Ovary (tissue), 9 donors: ENCODE data around the gene PTPN13. TPM values are rescaled to one million over a fixed set of nuclear protein-coding genes. Genes with fewer than 3 reads are reported as not detected.

Experiments used
- DNase-seq, 5 donors: peaks; one replicate each; pipeline ENCODE4 v3.0.0-alpha.2; 2019 to 2020
- H3K27ac ChIP-seq, 2 donors: fragments of 200-600 bp; one replicate each; pipeline versions ENCODE4 v1.5.1 to v1.8.0; 2019 to 2022
- H3K27me3 ChIP-seq: fragments of 200-600 bp; one replicate; pipeline ENCODE4 v1.8.0; 2022
- H3K36me3 ChIP-seq: fragments of 200-600 bp; sonication (generic); one replicate; pipeline ENCODE4 v1.5.1; 2019
- H3K4me1 ChIP-seq: one replicate; pipeline ENCODE4 v1.8.1; 2013; ENCODE audit warnings: mild to moderate bottlenecking, moderate library complexity; ENCODE audit not compliant: insufficient read depth
- H3K4me3 ChIP-seq: fragments of 200-600 bp; sonication (generic); one replicate; pipeline ENCODE4 v1.5.1; 2017
- H3K9me3 ChIP-seq, 2 donors: fragments of 200-600 bp in 1 of 2; sonication (generic) in 1 of 2; one replicate each; pipeline versions ENCODE4 v1.5.1 to v1.8.1; 2013 to 2019; ENCODE audit warnings: mild to moderate bottlenecking in 1 of 2, moderate library complexity in 1 of 2
- EP300 ChIP-seq: sonication (generic); formaldehyde crosslinking; IDR thresholded peaks from one replicate; pipeline ENCODE4 v1.6.1; 2017; ENCODE audit warnings: antibody characterized with exemption
- POLR2A ChIP-seq: fragments of 450-650 bp; IDR thresholded peaks from one replicate; pipeline ENCODE4 v1.6.1; 2017; ENCODE audit warnings: antibody characterized with exemption, mild to moderate bottlenecking, moderate library complexity
- WGBS, 3 donors: extraction: QIAGEN DNeasy Blood & Tissue Kit in 1 of 3; methylation state at CpG; one replicate each; pipeline versions ENCODE4 v1.1.5 to v1.1.7; 2013 to 2017; 5-methylcytosine and 5-hydroxymethylcytosine counted together
- intact Hi-C, 4 donors: fragments of 100-400 bp; cut with DNase I; formaldehyde crosslinking; loops; one replicate each; pipeline versions ENCODE4 v1.11.0 to v1.15.1; 2022 to 2023
- polyA plus RNA-seq, 2 donors: library from polyadenylated mRNA; stranded (reverse); fragments of 200-250 nt in 1 of 2; fragments of 350-450 nt in 1 of 2; fragmentation: Illumina TruSeq in 1 of 2; extraction: RNeasy Lipid Tissue Mini Kit (QIAGEN cat#74804) in 1 of 2; gene quantifications; one replicate each; pipeline ENCODE4 v1.2.3, GENCODE V29; 2013 to 2014
- total RNA-seq, 7 donors: library from RNA; depleted of rRNA in 2 of 7; stranded (reverse); fragments of >200 nt in 2 of 7; fragmentation: NEBNext Ultra II Directional in 3 of 7; extraction: Animal tissue kit (Norgen Biotek cat#: 25700) in 3 of 7; gene quantifications; one replicate each; pipeline versions ENCODE4 v1.1.0 to v1.2.4, GENCODE V29; 2016 to 2023
- TF ChIP-seq, protein P1 (sequence below), 3 donors: fragments of 450-650 bp in 2 of 3; fragments of 200-600 bp in 1 of 3; IDR thresholded peaks; one replicate each; pipeline versions ENCODE4 v1.5.1 to v1.8.0; 2016 to 2022; ENCODE audit warnings: antibody characterized with exemption in 3 of 3, mild to moderate bottlenecking in 1 of 3
- donor health status: DM: no; HTN: no; CAD: no; lungs with moderate emphysema.
- donor health status: DM: no; HTN: no; CAD: no.
- donor health status: Bipolar disorder and iron deficiency.
- donor health status: DM: yes; HTN: yes; CAD: no.
- donor health status: DM: no; HTN: no; CAD: no.
- donor health status: DM: yes; HTN: yes; CAD: no.

PTPN13 gene
- total and polyA plus RNA-seq, 9 donors, result 17.0 to 73.4 (median 44.0) TPM

DNA sequence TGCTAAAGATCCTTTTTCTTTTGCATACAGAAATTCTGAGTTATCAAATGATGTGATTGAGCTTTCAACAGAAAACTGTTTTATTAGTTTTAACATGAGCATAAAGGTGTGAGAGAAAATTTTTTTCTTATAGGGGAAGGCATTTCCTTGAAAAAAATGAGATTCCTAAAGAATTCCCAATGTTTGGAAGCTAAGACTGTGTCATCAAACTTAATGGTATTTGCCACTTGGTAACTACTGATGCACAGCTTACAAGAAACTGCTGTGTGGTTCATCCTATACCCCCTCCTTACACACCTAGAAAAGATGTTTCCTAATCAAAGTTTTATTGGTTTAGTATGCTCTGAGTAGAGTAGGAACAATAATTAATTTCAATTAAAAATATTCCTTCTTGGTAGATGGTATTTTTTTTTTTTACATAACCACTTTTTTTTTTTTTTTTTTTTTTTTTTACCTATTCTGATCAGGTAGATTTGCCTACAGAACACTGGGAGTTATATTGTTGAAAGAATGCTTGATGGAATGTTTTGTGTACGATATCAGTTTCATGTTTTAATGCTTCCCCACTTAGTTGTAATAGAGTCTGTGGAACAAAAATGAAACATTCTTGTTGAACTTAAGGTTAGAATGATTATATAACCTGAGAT is 6.0 kb downstream of the PTPN13 start:
- TF ChIP-seq EP300 (no peak), POLR2A (no peak)
- TF ChIP-seq, protein P1, sequence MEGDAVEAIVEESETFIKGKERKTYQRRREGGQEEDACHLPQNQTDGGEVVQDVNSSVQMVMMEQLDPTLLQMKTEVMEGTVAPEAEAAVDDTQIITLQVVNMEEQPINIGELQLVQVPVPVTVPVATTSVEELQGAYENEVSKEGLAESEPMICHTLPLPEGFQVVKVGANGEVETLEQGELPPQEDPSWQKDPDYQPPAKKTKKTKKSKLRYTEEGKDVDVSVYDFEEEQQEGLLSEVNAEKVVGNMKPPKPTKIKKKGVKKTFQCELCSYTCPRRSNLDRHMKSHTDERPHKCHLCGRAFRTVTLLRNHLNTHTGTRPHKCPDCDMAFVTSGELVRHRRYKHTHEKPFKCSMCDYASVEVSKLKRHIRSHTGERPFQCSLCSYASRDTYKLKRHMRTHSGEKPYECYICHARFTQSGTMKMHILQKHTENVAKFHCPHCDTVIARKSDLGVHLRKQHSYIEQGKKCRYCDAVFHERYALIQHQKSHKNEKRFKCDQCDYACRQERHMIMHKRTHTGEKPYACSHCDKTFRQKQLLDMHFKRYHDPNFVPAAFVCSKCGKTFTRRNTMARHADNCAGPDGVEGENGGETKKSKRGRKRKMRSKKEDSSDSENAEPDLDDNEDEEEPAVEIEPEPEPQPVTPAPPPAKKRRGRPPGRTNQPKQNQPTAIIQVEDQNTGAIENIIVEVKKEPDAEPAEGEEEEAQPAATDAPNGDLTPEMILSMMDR (IDR thresholded peaks at IDR 0.05), result no peak
- no peak overlapping the region for H3K4me3 ChIP-seq
- intact Hi-C loops, result no loop called here

DNA sequence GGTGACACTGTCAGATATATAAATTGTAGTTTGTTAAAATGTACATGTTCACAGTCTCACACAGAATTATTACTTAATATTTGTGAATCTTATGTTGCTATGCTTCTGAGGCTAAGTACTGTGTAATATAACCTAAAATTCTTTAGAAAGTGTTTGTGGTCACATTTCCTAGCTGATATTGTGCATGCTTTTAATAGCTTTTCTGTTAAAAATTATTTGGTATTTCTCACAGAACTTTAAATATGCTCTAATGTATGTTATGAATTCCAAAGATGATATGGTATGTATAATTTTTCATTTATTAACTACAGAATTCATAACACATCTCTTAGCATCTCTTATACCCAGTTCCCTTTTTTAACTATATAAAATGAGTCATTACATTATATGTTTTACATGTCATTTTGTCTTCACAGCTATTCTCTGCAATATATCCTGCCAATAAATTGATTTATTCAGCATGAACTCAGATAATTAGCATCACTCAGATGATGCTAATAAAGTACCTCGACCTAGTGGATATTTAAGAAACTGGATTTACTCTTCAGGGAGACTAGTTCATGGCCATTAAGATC is 9.3 kb downstream of the PTPN13 start:
- H3K4me3 ChIP-seq, result no peak overlapping the region
- peaks cover 3% of the 10 kb centered on the region for H3K4me1 ChIP-seq
- 83 to 93% (median 84%) methylated on average over 1 of the region's 1 CpG for WGBS, 3 donors
- intact Hi-C loops, result no loop called here
- no peaks in the 10 kb centered on the region for H3K36me3 ChIP-seq
- TF ChIP-seq POLR2A (no peak), EP300 (no peak)
- TF ChIP-seq, protein P1 (IDR thresholded peaks at IDR 0.05), result no peak
- no peaks in the 10 kb centered on the region for H3K27me3 ChIP-seq
- H3K9me3 ChIP-seq, result no peaks in the 10 kb centered on the region
- DNase-seq, result no peak
- H3K27ac ChIP-seq, result no peak overlapping the region

More for the DNA sequence above, 6.0 kb downstream of the PTPN13 start:
- H3K36me3 ChIP-seq, result no peaks in the 10 kb centered on the region
- H3K27ac ChIP-seq, result no peak overlapping the region
- 67 to 83% (median 75%) methylated on average over 1 of the region's 1 CpG for WGBS, 3 donors
- peaks cover 6% of the 10 kb centered on the region for H3K4me1 ChIP-seq
- no peak for DNase-seq
- H3K9me3 ChIP-seq, result no peaks in the 10 kb centered on the region
- no peaks in the 10 kb centered on the region for H3K27me3 ChIP-seq

DNA sequence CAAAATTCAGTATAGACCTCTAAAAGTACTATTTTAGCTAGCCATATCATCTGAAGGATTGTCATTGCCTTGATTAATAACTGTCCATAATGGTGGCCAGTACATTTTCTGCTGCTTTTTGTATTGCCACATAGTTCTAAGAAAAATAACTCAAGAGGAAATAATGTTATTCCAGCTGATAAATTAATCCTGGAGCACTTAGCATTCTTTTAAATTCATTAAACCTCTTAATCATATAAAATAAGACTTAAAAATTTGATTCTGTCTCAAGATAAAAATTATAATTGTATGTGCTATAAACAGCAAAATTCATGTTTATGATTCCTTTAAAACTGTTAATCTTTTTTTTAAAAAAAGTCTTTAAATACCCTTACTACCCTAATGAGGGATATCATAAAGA is 12.7 kb downstream of the PTPN13 start:
- H3K4me3 ChIP-seq, result no peak overlapping the region
- H3K27me3 ChIP-seq, result no peaks in the 10 kb centered on the region
- H3K36me3 ChIP-seq, result no peaks in the 10 kb centered on the region
- TF ChIP-seq EP300, result no peak
- TF ChIP-seq POLR2A, result no peak
- TF ChIP-seq, protein P1 (IDR thresholded peaks at IDR 0.05), result no peak
- DNase-seq, result no peak
- intact Hi-C loops, result no loop called here
- no peaks in the 10 kb centered on the region for H3K9me3 ChIP-seq
- H3K4me1 ChIP-seq, result no peaks in the 10 kb centered on the region
- H3K27ac ChIP-seq, result no peak overlapping the region

DNA sequence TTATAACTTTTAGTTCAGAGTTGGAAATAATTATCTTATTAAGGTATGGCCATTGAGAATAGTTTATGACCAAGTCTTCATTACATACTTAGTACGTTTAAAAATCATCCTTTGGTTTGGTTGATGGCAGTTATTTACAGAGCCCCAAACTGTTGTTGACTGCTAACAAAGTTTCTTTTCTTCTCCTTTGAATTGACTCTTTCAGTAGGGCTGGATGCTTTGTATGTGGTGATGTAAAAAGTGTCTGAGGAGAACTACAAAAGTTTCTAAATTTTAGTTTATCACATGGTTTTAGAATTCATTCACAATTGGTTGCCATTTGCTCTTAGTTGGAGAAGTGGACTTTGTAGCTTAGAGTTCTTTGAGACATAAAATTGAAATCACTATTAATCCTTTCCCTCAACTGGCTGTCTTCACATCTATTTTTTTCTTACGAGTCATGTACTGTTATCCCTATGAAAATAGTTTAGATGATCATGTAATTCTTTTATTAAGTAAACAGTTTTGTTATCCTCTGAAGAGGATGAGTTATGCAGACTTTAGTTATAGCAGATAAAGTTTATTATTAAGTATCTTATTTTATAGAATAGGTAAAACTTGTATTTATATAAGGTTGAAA is 14.8 kb downstream of the PTPN13 start:
- TF ChIP-seq EP300 (no peak), POLR2A (no peak)
- TF ChIP-seq, protein P1 (IDR thresholded peaks at IDR 0.05), result no peak
- no peak for DNase-seq
- intact Hi-C loops, result no loop called here
- no peaks in the 10 kb centered on the region for H3K36me3 ChIP-seq
- no peaks in the 10 kb centered on the region for H3K9me3 ChIP-seq
- no peak overlapping the region for H3K4me3 ChIP-seq
- 81 to 93% (median 87%) methylated on average over 2 of the region's 2 CpGs for WGBS, 3 donors
- no peaks in the 10 kb centered on the region for H3K4me1 ChIP-seq
- H3K27me3 ChIP-seq, result no peaks in the 10 kb centered on the region
- H3K27ac ChIP-seq, result no peak overlapping the region
